IMR-90 (cell line): ENCODE results near the gene ENOX2. TPM values are rescaled to one million over a fixed set of nuclear protein-coding genes. Genes with fewer than 3 reads are reported as not detected.

Experiments
- ATAC-seq: fragments of 200-7000 bp; cut with Tn5 transposase; 2 replicates; pipeline ENCODE4 v1.9.1; 2020; ENCODE audit warnings: low read depth, mild to moderate bottlenecking, moderate library complexity
- BruUV-seq: library from RNA; stranded (reverse); fragments of 400-500 nt; replicated peaks from 2 replicates; lab custom pipeline; 2021; lab: Mats Ljungman, UMichigan
- CTCF ChIA-PET: fragments of 300-600 bp; formaldehyde crosslinking; extraction: SDS; loops from one replicate; lab custom pipeline; 2021; ENCODE audit warnings: antibody characterized with exemption; lab: Yijun Ruan, JAX
- POLR2A ChIA-PET: fragments of 300-600 bp; sonication (Branson Sonifier 250); formaldehyde crosslinking; loops from one replicate; lab custom pipeline; 2022; ENCODE audit warnings: antibody characterized with exemption; ENCODE audit not compliant: unreplicated experiment; lab: Charles Lee
- DNase-seq: peaks from one replicate; pipeline ENCODE4 v3.0.0; 2013
- H2AFZ ChIP-seq: replicated peaks from 2 replicates; pipeline ENCODE3; 2013; ENCODE audit warnings: low read length, mild to moderate bottlenecking; ENCODE audit not compliant: poor library complexity
- H2AK5ac ChIP-seq: 2 replicates; pipeline ENCODE4 v1.6.1; 2013; ENCODE audit warnings: low read depth, low read length, inconsistent platforms
- H2AK9ac ChIP-seq: replicated peaks from 2 replicates; pipeline ENCODE3; 2013; ENCODE audit warnings: mild to moderate bottlenecking, low read depth, low read length, moderate library complexity; ENCODE audit not compliant: poor library complexity
- H2BK120ac ChIP-seq: 2 replicates; pipeline ENCODE4 v1.6.1; 2013; ENCODE audit warnings: low read depth, low read length, inconsistent platforms
- H2BK15ac ChIP-seq: 3 replicates; pipeline ENCODE4 v1.6.1; 2013; ENCODE audit warnings: low read depth, low read length, inconsistent platforms
- H2BK20ac ChIP-seq: 2 replicates; pipeline ENCODE4 v1.6.1; 2013; ENCODE audit warnings: low read depth, mild to moderate bottlenecking, inconsistent platforms, low read length, moderate library complexity
- H2BK5ac ChIP-seq: 2 replicates; pipeline ENCODE4 v1.6.1; 2013; ENCODE audit warnings: mild to moderate bottlenecking, low read depth, low read length, inconsistent platforms; ENCODE audit not compliant: poor library complexity, severe bottlenecking
- H3K14ac ChIP-seq: replicated peaks from 2 replicates; pipeline ENCODE4 v1.6.1; 2013; ENCODE audit warnings: low read depth, low read length, inconsistent platforms
- H3K18ac ChIP-seq: 2 replicates; pipeline ENCODE4 v1.6.1; 2013; ENCODE audit warnings: low read depth, low read length, control low read depth
- H3K23ac ChIP-seq: 2 replicates; pipeline ENCODE4 v1.6.1; 2013; ENCODE audit warnings: low read depth, low read length, inconsistent platforms
- H3K27ac ChIP-seq: 2 replicates; pipeline ENCODE4 v1.5.1; 2013; ENCODE audit warnings: mild to moderate bottlenecking, control low read depth, low read length; ENCODE audit not compliant: insufficient read depth
- H3K27me3 ChIP-seq: 2 replicates; pipeline ENCODE4 v1.6.1; 2013; ENCODE audit warnings: low read length; ENCODE audit not compliant: control insufficient read depth, insufficient read depth
- H3K36me3 ChIP-seq: 2 replicates; pipeline ENCODE4 v1.6.1; 2013; ENCODE audit warnings: low read length, mixed read lengths; ENCODE audit not compliant: control insufficient read depth, insufficient read depth
- H3K4ac ChIP-seq: 2 replicates; pipeline ENCODE4 v1.6.1; 2013; ENCODE audit warnings: low read depth, low read length, inconsistent platforms
- H3K4me1 ChIP-seq: 2 replicates; pipeline ENCODE4 v1.6.1; 2013; ENCODE audit warnings: low read length, mixed read lengths; ENCODE audit not compliant: control insufficient read depth, insufficient read depth
- H3K4me2 ChIP-seq: 2 replicates; pipeline ENCODE4 v1.6.1; 2013; ENCODE audit warnings: low read depth, mild to moderate bottlenecking, control low read depth, low read length, moderate library complexity
- H3K4me3 ChIP-seq: 2 replicates; pipeline ENCODE4 v1.5.1; 2013; ENCODE audit warnings: low read depth, mild to moderate bottlenecking, control low read depth, low read length, moderate library complexity; ENCODE audit not compliant: insufficient read depth
- H3K56ac ChIP-seq: 2 replicates; pipeline ENCODE4 v1.6.1; 2013; ENCODE audit warnings: low read length, inconsistent platforms; ENCODE audit not compliant: insufficient read depth; ENCODE audit errors: extremely low read depth
- H3K79me1 ChIP-seq, 2 experiments: 2 replicates each; pipeline ENCODE4 v1.6.1; 2013; ENCODE audit warnings: low read length in 2 of 2, inconsistent platforms in 1 of 2, low read depth in 1 of 2
- H3K9ac ChIP-seq: 2 replicates; pipeline ENCODE4 v1.6.1; 2013; ENCODE audit warnings: low read depth, low read length, control low read depth
- H3K9me1 ChIP-seq: 2 replicates; pipeline ENCODE4 v1.6.1; 2013; ENCODE audit warnings: low read length, inconsistent platforms; ENCODE audit not compliant: insufficient read depth
- H3K9me3 ChIP-seq: 2 replicates; pipeline ENCODE4 v1.6.1; 2013; ENCODE audit warnings: low read length; ENCODE audit not compliant: control insufficient read depth, insufficient read depth
- H4K20me1 ChIP-seq: 2 replicates; pipeline ENCODE4 v1.6.1; 2013; ENCODE audit warnings: low read length, inconsistent platforms; ENCODE audit not compliant: insufficient read depth
- H4K5ac ChIP-seq: 2 replicates; pipeline ENCODE4 v1.6.1; 2013; ENCODE audit warnings: mild to moderate bottlenecking, low read depth, low read length, control low read depth
- H4K8ac ChIP-seq, 2 experiments: 2 replicates each; pipeline ENCODE4 v1.6.1; 2013; ENCODE audit warnings: low read depth in 2 of 2, low read length in 2 of 2, control low read depth in 1 of 2, inconsistent platforms in 1 of 2
- H4K91ac ChIP-seq: 2 replicates; pipeline ENCODE4 v1.6.1; 2013; ENCODE audit warnings: low read depth, low read length, inconsistent platforms; ENCODE audit not compliant: insufficient read depth
- BHLHE40 ChIP-seq: fragments of 150-350 bp; IDR thresholded peaks from 2 replicates; pipeline ENCODE4 v1.6.1; 2016; ENCODE audit warnings: mild to moderate bottlenecking, low read depth, low read length
- CEBPB ChIP-seq: IDR thresholded peaks from 2 replicates; pipeline ENCODE4 v1.6.1; 2012; ENCODE audit warnings: low read depth, low read length, improper control_type of control experiment
- CHD1 ChIP-seq: IDR thresholded peaks from 2 replicates; pipeline ENCODE4 v1.6.1; 2012; ENCODE audit warnings: low read depth, low read length, improper control_type of control experiment
- CTCF ChIP-seq: conservative IDR thresholded peaks from 2 replicates; pipeline ENCODE4 v1.5.1; 2012; ENCODE audit warnings: mild to moderate bottlenecking, low read depth, low read length, improper control_type of control experiment
- ELK1 ChIP-seq: fragments of 150-350 bp; IDR thresholded peaks from 2 replicates; pipeline ENCODE4 v1.6.1; 2016; ENCODE audit warnings: low read depth, mild to moderate bottlenecking, low read length, moderate library complexity, borderline replicate concordance
- FOS ChIP-seq: fragments of 150-350 bp; IDR thresholded peaks from 2 replicates; pipeline ENCODE4 v1.6.1; 2016; ENCODE audit warnings: low read depth, low read length
- MAFK ChIP-seq: IDR thresholded peaks from 2 replicates; pipeline ENCODE4 v1.6.1; 2012; ENCODE audit warnings: low read depth, low read length, improper control_type of control experiment
- MAZ ChIP-seq: IDR thresholded peaks from 2 replicates; pipeline ENCODE4 v1.6.1; 2012; ENCODE audit warnings: low read depth, mild to moderate bottlenecking, low read length, improper control_type of control experiment, moderate library complexity, borderline replicate concordance
- NFE2L2 ChIP-seq: fragments of 150-350 bp; IDR thresholded peaks from 2 replicates; pipeline ENCODE4 v1.6.1; 2016; ENCODE audit warnings: low read depth, mild to moderate bottlenecking, low read length
- POLR2A ChIP-seq: IDR thresholded peaks from 2 replicates; pipeline ENCODE4 v1.6.1; 2012; ENCODE audit warnings: mild to moderate bottlenecking, low read depth, low read length
- RAD21 ChIP-seq: IDR thresholded peaks from 2 replicates; pipeline ENCODE4 v1.6.1; 2012; ENCODE audit warnings: low read length, improper control_type of control experiment
- RCOR1 ChIP-seq: IDR thresholded peaks from 2 replicates; pipeline ENCODE4 v1.6.1; 2012; ENCODE audit warnings: mild to moderate bottlenecking, low read length, improper control_type of control experiment; ENCODE audit not compliant: insufficient replicate concordance
- RFX5 ChIP-seq: IDR thresholded peaks from 2 replicates; pipeline ENCODE4 v1.8.0; 2012; ENCODE audit warnings: low read depth, mild to moderate bottlenecking, low read length, moderate library complexity
- SMC3 ChIP-seq: fragments of 150-350 bp; IDR thresholded peaks from 2 replicates; pipeline ENCODE4 v1.6.1; 2016; ENCODE audit warnings: low read depth, mild to moderate bottlenecking, antibody characterized with exemption, low read length, moderate library complexity
- USF2 ChIP-seq: fragments of 150-350 bp; IDR thresholded peaks from 2 replicates; pipeline ENCODE4 v1.6.1; 2017; ENCODE audit warnings: mild to moderate bottlenecking, antibody characterized with exemption, low read length, low read depth
- WGBS, 2 experiments: methylation state at CpG; one replicate each; pipeline versions ENCODE4 v1.1.5 to v1.1.7; 2013; ENCODE audit warnings: missing lambda C conversion rate in 2 of 2; ENCODE audit not compliant: insufficient read length in 1 of 2; ENCODE audit errors: extremely low coverage in 2 of 2; 5-methylcytosine and 5-hydroxymethylcytosine counted together
- dilution Hi-C: fragments of 300-500 bp; cut with HindIII; formaldehyde crosslinking; loops from one replicate; pipeline ENCODE4 v1.14.3; 2018; ENCODE audit warnings: low sequenced_read_pairs; ENCODE audit not compliant: unreplicated experiment
- in situ Hi-C: fragments of 300-500 bp; cut with MboI; formaldehyde crosslinking; loops from 3 replicates; pipeline ENCODE4 v1.14.3; 2019; ENCODE audit warnings: low sequenced_read_pairs, inconsistent platforms, mixed read lengths
- intact Hi-C: fragments of 100-400 bp; cut with micrococcal nuclease; formaldehyde crosslinking; loops from 2 replicates; pipeline ENCODE4 v1.10.0; 2022
- polyA plus RNA-seq, 3 experiments: library from polyadenylated mRNA; depleted of rRNA; stranded (reverse); fragments of >200 nt; gene quantifications; 2 replicates each; pipeline ENCODE4 v1.2.3, GENCODE V29; 2012; ENCODE audit warnings: low replicate concordance in 1 of 3
- total RNA-seq: library from RNA; depleted of rRNA; stranded (reverse); fragments of >200 nt; gene quantifications from 2 replicates; pipeline ENCODE4 v1.2.3, GENCODE V29; 2012

ENOX2 gene
- total and polyA plus RNA-seq, 2 of the 4 experiments (the other 2 are of a cell fraction), result 6.3 to 11.8 TPM

GRCh38 chrX:130607431-130607830, 295.6 kb downstream of the ENOX2 start:
- Histone ChIP-seq H2BK20ac (no peak overlapping the region), H3K9me3 (no peaks in the 10 kb centered on the region), H3K4me1 (no peaks in the 10 kb centered on the region), H3K27ac (no peak overlapping the region), H3K4me3 (no peak overlapping the region), H2BK5ac (no peak overlapping the region), H3K18ac (no peak overlapping the region), H4K20me1 (no peaks in the 10 kb centered on the region), H3K36me3 (no peaks in the 10 kb centered on the region), H2BK120ac (no peak overlapping the region), H4K91ac (no peak overlapping the region), H3K9me1 (no peaks in the 10 kb centered on the region), H2AK9ac (no peak overlapping the region), H4K8ac (no peak overlapping the region), H2BK15ac (no peak overlapping the region), H2AFZ (no peak overlapping the region), H3K27me3 (peaks cover 4% of the 10 kb centered on the region), H2AK5ac (no peak overlapping the region), H3K14ac (no peak overlapping the region), H3K4me2 (no peak overlapping the region), H3K4ac (no peak overlapping the region), H3K9ac (no peak overlapping the region), H3K79me1 (no peaks in the 10 kb centered on the region), H3K56ac (no peak overlapping the region), H3K23ac (no peak overlapping the region), H4K5ac (no peak overlapping the region)
- CTCF ChIA-PET, result interaction anchor here (1.2 kb wide), 1 partner anchor 8 kb away, joined by 4 read pairs; no protein-coding TSS in a partner anchor
- intact Hi-C loops (no loop called here), dilution Hi-C loops (no loop called here), in situ Hi-C loops (no loop called here)
- POLR2A ChIA-PET, result no interaction called here
- DNase-seq (no peak), ATAC-seq (no peak)
- 54% methylated on average over 4 of the region's 4 CpGs; no CpG with 5 or more reads in 1 of the 2 experiments for WGBS, 2 experiments
- TF ChIP-seq RCOR1 (no peak), CTCF (no peak), CEBPB (no peak), RFX5 (no peak), FOS (no peak), CHD1 (no peak), NFE2L2 (no peak), BHLHE40 (no peak), USF2 (no peak), RAD21 (no peak), SMC3 (no peak), MAFK (no peak), MAZ (no peak), ELK1 (no peak), POLR2A (no peak)
- no TSS peak for BruUV-seq
